Thyroid gland (tissue), 4 donors: ENCODE data around the gene SEZ6L. TPM values are rescaled to one million over a fixed set of nuclear protein-coding genes. Genes with fewer than 3 reads are reported as not detected.
A peak's percentile ranks its signal among the peaks of the same experiment; 100 is the strongest.

Experiments used
- DNase-seq, 2 donors: peaks; one replicate each; pipeline ENCODE4 v3.0.0-alpha.2; 2019
- H3K27ac ChIP-seq, 3 donors: fragments of 200-600 bp; sonication (generic); 1 replicate in 2 of 3; 2 replicates in 1 of 3; pipeline ENCODE4 v1.5.1; 2016 to 2019; ENCODE audit warnings: mild to moderate bottlenecking in 1 of 3, moderate library complexity in 1 of 3
- H3K27me3 ChIP-seq: fragments of 200-600 bp; sonication (generic); one replicate; pipeline ENCODE4 v1.5.1; 2019
- H3K36me3 ChIP-seq, 2 donors: fragments of 200-600 bp; sonication (generic); one replicate each; pipeline ENCODE4 v1.5.1; 2016 to 2019
- H3K4me1 ChIP-seq, 2 donors: fragments of 200-600 bp; sonication (generic); one replicate each; pipeline ENCODE4 v1.5.1; 2017 to 2019
- H3K4me3 ChIP-seq, 3 donors: fragments of 200-600 bp; sonication (generic); replicated peaks in 1 of 3; 1 replicate in 2 of 3; 2 replicates in 1 of 3; pipeline ENCODE4 v1.5.1; 2016; ENCODE audit warnings: mild to moderate bottlenecking in 1 of 3
- H3K9me3 ChIP-seq: fragments of 200-600 bp; sonication (generic); one replicate; pipeline ENCODE4 v1.5.1; 2017
- POLR2A ChIP-seq, 2 donors: fragments of 450-650 bp; IDR thresholded peaks; one replicate each; pipeline ENCODE4 v1.6.1; 2017; ENCODE audit warnings: antibody characterized with exemption in 2 of 2, mild to moderate bottlenecking in 2 of 2, moderate library complexity in 1 of 2
- WGBS, 2 donors: methylation state at CpG; one replicate each; pipeline ENCODE4 v1.1.5; 2017; 5-methylcytosine and 5-hydroxymethylcytosine counted together
- intact Hi-C: fragments of 100-400 bp; cut with DNase I; formaldehyde crosslinking; loops from one replicate; pipeline ENCODE4 v1.15.1; 2023
- total RNA-seq, 4 donors: library from RNA; depleted of rRNA; stranded (reverse); fragments of >200 nt; gene quantifications; one replicate each; pipeline ENCODE4 v1.2.3, GENCODE V29; 2016
- TF ChIP-seq, protein P1 (sequence below), 6 experiments: fragments of 200-600 bp in 3 of 6; fragments of 450-650 bp in 3 of 6; sonication (generic) in 3 of 6; IDR thresholded peaks; one replicate each; pipeline ENCODE4 v1.5.1; 2016 to 2019; ENCODE audit warnings: antibody characterized with exemption in 6 of 6, mild to moderate bottlenecking in 2 of 6, inconsistent platforms in 1 of 6, moderate library complexity in 1 of 6

The SEZ6L gene
- total RNA-seq, 4 donors from 2014 or later, result 0.13 to 0.22 (median 0.17) TPM; not detected in 1

DNA sequence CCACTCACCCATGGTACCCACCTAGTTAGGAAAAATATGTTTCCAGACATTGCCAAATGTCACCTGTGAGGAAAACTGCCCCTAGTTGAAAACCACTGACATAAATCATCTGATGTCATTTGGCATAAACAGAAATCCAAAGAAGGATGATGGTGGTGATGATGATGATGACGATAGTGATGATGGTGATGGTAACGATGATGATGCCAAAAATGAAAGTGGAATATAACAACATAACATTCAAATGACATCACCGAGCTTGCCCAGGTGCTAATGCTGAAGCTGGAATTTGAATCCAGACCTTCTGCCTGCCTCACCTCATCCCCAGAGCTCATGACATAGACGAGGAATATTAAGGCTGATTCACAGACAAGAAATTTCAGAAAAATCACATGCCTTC, 167.5 kb downstream of the SEZ6L start:
- no peaks in the 10 kb centered on the region for H3K36me3 ChIP-seq
- WGBS, 2 donors, result 88 to 89% methylated on average over 4 of the region's 4 CpGs
- H3K9me3 ChIP-seq, result no peaks in the 10 kb centered on the region
- H3K4me3 ChIP-seq, result no peak overlapping the region
- H3K27ac ChIP-seq, result no peak overlapping the region
- intact Hi-C loops, result no loop called here
- H3K4me1 ChIP-seq, result no peaks in the 10 kb centered on the region
- DNase-seq, result no peak
- no peak for TF ChIP-seq POLR2A (IDR thresholded peaks at IDR 0.05)
- H3K27me3 ChIP-seq, result no peaks in the 10 kb centered on the region

DNA sequence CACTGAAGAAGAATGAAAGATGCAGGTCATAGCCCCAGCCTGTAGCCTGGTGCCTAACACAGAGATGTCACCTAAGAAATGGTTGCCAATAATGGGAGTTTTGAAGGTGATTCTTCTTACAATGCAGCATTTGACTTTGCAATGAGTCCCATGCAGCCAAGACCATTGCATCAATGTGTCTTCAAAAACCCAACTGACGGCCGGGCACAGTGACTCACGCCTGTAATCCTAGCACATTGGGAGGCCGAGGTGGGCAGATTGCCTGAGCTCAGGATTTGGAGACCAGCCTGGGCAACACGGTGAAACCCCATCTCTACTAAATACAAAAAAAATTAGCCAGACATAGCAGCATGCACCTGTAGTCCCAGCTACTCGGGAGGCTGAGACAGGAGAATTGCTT, 170.5 kb downstream of the SEZ6L start:
- H3K27ac ChIP-seq, result no peak overlapping the region
- no peaks in the 10 kb centered on the region for H3K36me3 ChIP-seq
- no peaks in the 10 kb centered on the region for H3K9me3 ChIP-seq
- H3K27me3 ChIP-seq, result no peaks in the 10 kb centered on the region
- H3K4me1 ChIP-seq, result peaks cover 0 to 5% of the 10 kb centered on the region in 2 donors
- intact Hi-C loops, result no loop called here
- TF ChIP-seq, protein P1, sequence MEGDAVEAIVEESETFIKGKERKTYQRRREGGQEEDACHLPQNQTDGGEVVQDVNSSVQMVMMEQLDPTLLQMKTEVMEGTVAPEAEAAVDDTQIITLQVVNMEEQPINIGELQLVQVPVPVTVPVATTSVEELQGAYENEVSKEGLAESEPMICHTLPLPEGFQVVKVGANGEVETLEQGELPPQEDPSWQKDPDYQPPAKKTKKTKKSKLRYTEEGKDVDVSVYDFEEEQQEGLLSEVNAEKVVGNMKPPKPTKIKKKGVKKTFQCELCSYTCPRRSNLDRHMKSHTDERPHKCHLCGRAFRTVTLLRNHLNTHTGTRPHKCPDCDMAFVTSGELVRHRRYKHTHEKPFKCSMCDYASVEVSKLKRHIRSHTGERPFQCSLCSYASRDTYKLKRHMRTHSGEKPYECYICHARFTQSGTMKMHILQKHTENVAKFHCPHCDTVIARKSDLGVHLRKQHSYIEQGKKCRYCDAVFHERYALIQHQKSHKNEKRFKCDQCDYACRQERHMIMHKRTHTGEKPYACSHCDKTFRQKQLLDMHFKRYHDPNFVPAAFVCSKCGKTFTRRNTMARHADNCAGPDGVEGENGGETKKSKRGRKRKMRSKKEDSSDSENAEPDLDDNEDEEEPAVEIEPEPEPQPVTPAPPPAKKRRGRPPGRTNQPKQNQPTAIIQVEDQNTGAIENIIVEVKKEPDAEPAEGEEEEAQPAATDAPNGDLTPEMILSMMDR (IDR thresholded peaks at IDR 0.05), result no peak
- TF ChIP-seq POLR2A (IDR thresholded peaks at IDR 0.05), result no peak
- 62 to 82% methylated on average over 2 to 6 of the region's 6 CpGs for WGBS, 2 donors
- no peak for DNase-seq
- H3K4me3 ChIP-seq, result no peak overlapping the region

DNA sequence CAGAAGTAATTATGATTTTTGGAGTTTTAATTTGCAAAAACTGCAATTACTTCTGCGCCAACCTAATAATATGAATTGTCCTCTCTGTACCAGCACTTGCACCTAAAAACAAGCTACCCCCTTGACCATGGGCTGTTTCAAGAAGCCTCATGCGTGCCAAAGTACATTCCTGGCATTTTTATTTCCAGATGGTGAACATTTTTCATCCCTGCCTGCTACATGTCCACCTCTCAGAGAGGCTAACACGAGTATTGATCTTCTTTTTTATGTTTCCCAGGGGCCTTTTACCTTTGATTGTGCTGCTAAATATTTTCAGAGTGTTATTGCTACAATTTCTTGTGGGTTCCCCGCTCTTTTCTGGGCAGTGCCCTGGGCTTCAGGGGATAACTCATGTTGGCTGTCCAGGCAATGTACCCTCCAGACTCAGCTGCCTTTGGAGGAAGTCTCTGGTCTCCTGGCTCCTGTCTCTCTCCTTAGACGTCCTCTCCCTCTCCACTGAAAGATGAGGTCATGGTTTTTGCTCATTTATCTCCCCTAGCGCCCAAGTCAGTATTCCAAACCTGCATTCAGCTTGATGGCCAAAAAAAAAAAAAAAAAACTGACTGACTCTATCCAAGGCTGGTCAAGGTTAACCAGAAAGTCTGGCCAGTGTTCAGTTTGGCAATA, 173.6 kb downstream of the SEZ6L start:
- TF ChIP-seq POLR2A (IDR thresholded peaks at IDR 0.05), result no peak
- peak overlapping the region in 2 of 3 donors; percentile 15 to 49 for H3K27ac ChIP-seq
- 40% methylated on average over 6 of the region's 6 CpGs for WGBS, 2 donors
- intact Hi-C loops, result no loop called here
- no peak overlapping the region for H3K4me3 ChIP-seq
- H3K36me3 ChIP-seq, result no peaks in the 10 kb centered on the region
- DNase-seq, result peak; percentile 8 to 29
- H3K9me3 ChIP-seq, result no peaks in the 10 kb centered on the region
- H3K4me1 ChIP-seq, result peaks cover 0 to 5% of the 10 kb centered on the region in 2 donors
- H3K27me3 ChIP-seq, result no peaks in the 10 kb centered on the region

DNA sequence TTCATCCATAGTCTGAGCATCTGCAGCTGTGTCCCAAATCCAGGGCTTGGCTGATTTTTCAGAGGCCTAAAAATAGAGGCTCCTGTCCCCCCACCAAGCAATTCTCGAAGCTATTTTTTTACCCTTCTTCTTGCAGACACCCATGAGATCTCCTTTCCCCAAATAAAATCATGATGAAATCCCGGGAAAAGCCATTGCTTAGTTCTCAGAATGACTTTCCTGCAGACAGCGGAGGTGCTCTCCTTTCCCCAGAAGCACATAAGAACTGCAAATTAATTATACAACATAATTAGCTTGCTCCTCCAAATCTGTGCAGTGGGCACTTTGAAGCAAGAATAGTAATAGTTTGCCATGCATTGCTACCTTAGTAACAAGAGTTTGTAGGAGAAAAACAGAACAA, 176.2 kb downstream of the SEZ6L start:
- Histone ChIP-seq H3K36me3 (no peaks in the 10 kb centered on the region), H3K9me3 (no peaks in the 10 kb centered on the region), H3K27me3 (no peaks in the 10 kb centered on the region), H3K27ac (no peak overlapping the region), H3K4me1 (peaks cover 0 to 5% of the 10 kb centered on the region in 2 donors), H3K4me3 (no peak overlapping the region)
- no peak for DNase-seq
- 74 to 82% methylated on average over 3 of the region's 3 CpGs for WGBS, 2 donors
- TF ChIP-seq POLR2A (IDR thresholded peaks at IDR 0.05), result no peak
- TF ChIP-seq, protein P1 (IDR thresholded peaks at IDR 0.05), result no peak
- intact Hi-C loops, result no loop called here

DNA sequence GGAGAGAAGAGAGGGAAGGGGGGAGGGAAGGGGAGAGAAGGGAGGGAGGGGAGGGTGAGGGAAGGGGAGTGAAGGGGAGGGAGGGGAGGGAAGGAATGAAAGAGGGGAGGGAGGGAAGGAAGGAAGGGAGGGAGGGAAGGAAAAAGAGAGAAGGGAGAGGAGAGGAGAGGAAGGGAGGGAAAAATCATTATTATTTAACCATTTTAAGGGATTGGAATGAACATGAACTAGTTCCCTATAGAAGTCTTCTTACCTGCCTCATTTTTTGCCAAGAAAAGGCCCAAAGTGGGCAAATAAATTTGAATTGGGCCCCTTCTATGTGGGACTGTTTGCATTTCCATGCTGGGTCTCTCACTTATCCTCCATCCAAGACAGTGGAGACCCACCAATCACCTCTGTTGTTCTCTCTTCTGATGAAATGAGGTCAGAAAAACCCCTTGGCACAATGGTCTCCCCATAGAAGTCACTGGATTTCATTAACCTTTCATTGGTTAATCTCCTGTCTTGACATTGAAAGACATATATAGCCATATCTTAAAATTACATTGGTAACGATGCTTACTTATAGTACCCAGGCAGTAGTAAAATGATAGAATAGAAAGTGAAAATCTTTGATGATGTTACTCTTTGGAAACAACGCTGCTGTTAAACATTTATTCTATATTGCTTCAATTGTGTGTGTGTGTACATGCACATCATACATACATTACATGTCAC, 179.7 kb downstream of the SEZ6L start:
- Histone ChIP-seq H3K9me3 (no peaks in the 10 kb centered on the region), H3K27ac (no peak overlapping the region), H3K4me1 (no peaks in the 10 kb centered on the region), H3K27me3 (no peaks in the 10 kb centered on the region), H3K4me3 (no peak overlapping the region), H3K36me3 (no peaks in the 10 kb centered on the region)
- no peak for DNase-seq
- 91 to 93% methylated on average over 2 of the region's 2 CpGs for WGBS, 2 donors
- TF ChIP-seq, protein P1 (IDR thresholded peaks at IDR 0.05), result no peak
- TF ChIP-seq POLR2A (IDR thresholded peaks at IDR 0.05), result no peak
- intact Hi-C loops, result no loop called here

DNA sequence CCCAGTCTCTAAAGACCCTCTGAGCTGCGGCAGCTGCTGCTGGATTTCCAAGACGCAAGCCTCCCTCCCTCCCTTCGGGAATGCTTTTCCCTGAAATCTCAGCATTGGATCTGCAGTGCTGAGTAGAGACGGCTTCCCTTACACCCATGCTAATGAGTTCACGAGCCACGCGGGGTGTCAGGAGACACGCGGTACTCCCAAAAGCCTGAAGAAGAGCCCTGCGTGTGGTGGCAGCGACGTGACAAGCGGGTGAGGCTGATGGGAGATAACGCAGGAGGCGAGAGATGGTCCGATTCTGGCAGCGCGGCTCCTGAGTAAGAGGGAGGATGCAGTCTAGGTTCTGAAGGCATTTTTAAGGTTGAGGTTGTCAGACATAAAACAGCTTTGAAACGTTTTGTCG, 185.4 kb downstream of the SEZ6L start:
- 65 to 72% methylated on average over 20 of the region's 20 CpGs for WGBS, 2 donors
- Histone ChIP-seq H3K9me3 (no peaks in the 10 kb centered on the region), H3K4me1 (no peaks in the 10 kb centered on the region), H3K27ac (no peak overlapping the region), H3K36me3 (no peaks in the 10 kb centered on the region), H3K4me3 (no peak overlapping the region), H3K27me3 (no peaks in the 10 kb centered on the region)
- TF ChIP-seq, protein P1 (IDR thresholded peaks at IDR 0.05), result no peak
- no peak for TF ChIP-seq POLR2A (IDR thresholded peaks at IDR 0.05)
- no peak for DNase-seq
- intact Hi-C loops, result no loop called here
